KOPT-K1 (cell line): ENCODE results near the gene ANXA11.

Experiments used
- H3K27ac ChIP-seq: fragments of 200-600 bp; sonication (generic); 2 replicates; pipeline ENCODE4 v1.5.1; 2016; ENCODE audit warnings: antibody characterized with exemption, mild to moderate bottlenecking, low read depth, low read length; ENCODE audit not compliant: poor library complexity, severe bottlenecking
- H3K36me3 ChIP-seq: fragments of 200-600 bp; sonication (generic); 2 replicates; pipeline ENCODE4 v1.5.1; 2017; ENCODE audit warnings: antibody characterized with exemption, mild to moderate bottlenecking, low read length, moderate library complexity; ENCODE audit not compliant: insufficient read depth
- H3K9me3 ChIP-seq: fragments of 200-600 bp; sonication (generic); 2 replicates; pipeline ENCODE4 v1.5.1; 2017; ENCODE audit warnings: antibody characterized with exemption, low read length, mild to moderate bottlenecking; ENCODE audit not compliant: insufficient read depth, poor library complexity, severe bottlenecking

ANXA11 gene

DNA sequence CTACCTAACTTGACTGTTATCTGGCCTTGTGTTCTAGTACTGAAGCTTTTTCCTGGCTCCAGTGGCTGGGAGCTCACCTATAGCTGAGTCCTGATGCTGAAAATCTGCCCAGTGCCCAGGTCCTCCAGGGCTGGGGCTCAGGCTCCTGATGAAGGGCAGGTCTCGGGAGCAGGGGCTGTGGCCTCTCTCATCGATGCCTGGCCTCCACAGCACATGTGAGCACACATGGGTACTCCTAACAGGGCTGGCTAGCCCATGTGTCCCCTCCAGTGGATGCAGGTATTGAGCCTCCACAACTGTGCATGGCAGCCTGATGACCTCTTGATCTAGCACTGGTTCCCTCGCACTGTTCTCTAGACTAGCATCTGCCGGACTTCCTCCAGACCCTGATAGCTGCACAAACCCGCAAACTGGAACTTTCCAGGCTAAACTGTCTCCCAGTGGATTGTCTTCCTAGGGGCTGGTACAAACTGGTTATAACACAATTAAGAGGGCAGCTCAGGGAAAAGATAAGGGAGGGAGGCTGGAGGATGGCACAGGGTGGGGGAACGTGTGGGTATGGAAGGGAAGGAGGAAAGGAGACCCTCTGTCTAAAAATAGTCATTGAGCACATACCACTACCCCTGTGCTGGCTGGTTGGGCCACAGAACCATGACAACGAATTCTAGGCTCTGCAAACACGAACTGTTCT lies 37.7 kb downstream of the ANXA11 start:
- H3K27ac ChIP-seq = no peak overlapping the region
- no peaks in the 10 kb centered on the region for H3K9me3 ChIP-seq
- H3K36me3 ChIP-seq = peaks cover 93% of the 10 kb centered on the region

DNA sequence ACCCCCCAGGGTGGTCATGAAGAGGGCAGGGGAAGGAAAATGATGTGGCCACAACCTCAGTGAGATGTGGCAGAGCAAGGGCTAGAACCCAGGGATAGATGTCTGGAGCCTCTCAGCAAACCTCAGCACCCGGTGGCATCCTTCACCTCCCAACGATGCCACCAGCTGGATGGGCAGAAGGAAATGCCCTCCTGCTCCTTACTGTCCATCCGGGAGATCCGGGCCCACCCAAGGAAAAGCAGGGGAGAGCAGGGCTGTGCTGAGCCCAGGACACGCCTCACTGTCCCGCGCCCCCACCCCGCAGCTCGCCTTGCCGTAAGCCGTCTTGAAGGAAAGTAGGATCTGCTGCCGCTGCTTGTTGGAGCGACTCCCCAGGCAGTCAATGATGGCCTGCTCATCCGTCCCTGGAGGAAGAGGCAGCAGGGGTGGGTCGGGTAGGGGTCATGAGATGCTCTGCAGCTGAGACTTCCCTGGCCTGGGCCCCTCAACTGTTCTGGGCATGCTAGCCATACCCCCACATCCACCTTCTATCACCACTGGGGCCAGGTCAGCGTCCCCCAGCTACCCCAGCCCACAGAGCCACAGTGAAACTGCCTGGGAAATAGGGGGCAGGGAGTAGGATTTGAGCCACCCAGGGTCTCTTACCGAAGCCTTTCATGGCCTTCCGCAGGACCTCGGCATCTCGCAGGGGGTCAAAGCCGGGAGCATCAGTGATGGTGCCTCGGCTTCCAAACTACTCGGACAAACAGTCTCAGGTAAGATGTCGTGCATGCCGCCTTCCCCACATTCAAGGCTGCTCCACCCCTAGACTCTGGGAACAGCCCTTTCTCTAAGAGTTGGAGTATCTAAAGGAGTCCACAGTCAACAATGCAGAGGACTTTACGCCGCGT lies 38.5 kb downstream of the ANXA11 start:
- no peak overlapping the region for H3K27ac ChIP-seq
- no peaks in the 10 kb centered on the region for H3K9me3 ChIP-seq
- peaks cover 94% of the 10 kb centered on the region for H3K36me3 ChIP-seq

DNA sequence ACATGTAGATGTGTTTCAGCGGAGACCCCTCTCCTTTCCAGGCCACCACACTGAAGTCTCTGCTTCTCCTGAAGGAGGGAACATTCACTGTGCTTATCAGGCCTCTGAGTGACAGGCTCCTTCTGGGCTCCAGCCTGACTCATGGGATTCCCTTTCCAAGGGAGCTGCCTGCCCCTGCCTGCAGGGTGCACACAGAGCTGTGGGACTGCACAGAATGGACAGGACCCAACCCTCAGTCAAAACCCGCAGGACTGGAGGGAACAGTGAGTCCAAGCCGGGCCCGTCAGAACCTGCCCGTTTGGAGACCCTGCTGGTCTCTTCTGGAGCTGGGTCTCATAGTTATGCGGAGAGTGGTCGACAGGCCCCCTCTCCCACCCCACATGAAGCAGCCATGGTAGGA lies 40.2 kb downstream of the ANXA11 start:
- Histone ChIP-seq H3K36me3 (peaks cover 92% of the 10 kb centered on the region), H3K27ac (no peak overlapping the region), H3K9me3 (no peaks in the 10 kb centered on the region)

DNA sequence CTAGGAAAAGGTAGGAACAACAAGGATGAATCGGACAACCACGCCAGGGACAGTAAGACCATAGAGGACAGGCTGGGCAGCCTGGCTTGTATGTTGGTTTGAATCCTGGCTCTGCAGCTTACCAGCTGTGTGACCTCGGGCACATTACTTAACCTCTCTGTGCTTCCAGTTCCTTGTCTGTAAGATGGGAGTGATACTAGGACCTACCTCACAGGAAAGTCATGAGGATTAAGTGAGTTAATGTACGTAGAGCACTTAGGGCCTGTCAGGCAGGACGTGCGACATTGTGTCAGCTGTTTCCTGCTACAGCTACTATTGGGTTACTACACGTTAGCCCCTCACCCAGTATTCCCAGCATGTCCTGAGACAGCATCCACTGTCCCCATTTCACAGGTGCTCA lies 40.7 kb downstream of the ANXA11 start:
- Histone ChIP-seq H3K27ac (no peak overlapping the region), H3K36me3 (peaks cover 92% of the 10 kb centered on the region), H3K9me3 (no peaks in the 10 kb centered on the region)

DNA sequence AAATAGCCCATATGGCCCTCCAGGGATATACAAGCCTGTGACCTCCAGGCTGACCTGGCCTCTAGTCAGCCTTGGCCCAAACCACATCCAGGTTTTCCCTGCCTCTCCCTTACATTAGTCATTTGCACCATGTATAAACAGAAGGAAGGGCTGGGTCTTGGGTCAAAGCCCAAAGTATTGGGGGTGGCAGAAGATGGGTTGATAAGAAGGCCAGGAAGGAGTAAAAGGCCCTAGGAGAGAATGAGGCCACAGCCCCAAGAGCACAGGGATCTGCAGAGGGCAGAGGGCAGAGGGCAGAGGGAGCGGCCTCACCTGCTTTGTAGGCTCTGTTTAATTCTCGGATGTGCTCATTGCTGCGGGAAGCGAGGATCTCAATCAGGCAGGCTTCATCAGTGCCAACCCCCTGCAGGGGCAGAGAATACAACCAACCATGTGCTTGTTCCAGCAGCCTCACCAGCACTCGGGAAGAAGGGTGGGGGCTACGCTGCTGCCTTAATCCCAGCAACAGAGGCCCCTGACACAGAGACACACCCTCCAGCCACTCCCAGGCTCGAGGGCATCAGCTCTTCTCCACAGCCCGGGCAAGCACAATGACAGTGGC lies 41.5 kb downstream of the ANXA11 start:
- H3K9me3 ChIP-seq = no peaks in the 10 kb centered on the region
- no peak overlapping the region for H3K27ac ChIP-seq
- peaks cover 92% of the 10 kb centered on the region for H3K36me3 ChIP-seq

DNA sequence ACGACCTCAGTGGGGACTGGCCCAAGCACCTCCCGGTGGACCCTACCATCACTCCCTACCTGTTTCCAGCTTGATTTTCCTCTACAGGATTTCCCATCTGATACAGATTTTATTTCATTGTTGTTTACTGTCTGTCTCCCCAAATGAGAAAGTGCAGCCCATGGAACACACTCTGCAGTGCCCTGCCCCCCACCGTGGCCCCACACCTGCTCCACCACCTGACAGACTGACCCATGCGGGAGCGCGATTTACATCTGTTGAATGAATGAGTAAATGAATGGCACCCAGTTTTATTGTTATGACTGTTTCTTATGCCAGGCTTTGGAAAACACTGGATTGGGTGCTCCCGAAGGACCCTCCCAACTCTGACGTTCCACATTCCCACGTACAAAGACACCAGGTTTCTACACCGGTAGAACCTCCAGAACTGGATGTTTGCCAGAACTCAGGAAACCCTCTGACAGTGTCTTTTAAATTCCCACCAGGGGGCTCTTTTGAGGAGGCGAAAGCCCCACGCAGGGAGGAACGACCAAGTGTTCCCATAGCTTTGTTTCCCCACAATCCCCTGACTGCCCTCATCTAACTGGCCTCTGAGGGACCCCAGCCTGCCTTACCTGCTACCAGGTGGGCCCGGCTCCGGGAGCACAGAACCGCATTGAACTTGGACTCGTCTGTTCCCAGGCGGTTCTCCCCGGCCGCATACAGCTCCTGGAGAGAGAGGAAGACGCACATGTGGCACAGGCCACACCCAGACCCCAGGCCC lies 43.8 kb downstream of the ANXA11 start:
- peaks cover 98% of the 10 kb centered on the region for H3K36me3 ChIP-seq
- H3K9me3 ChIP-seq = no peaks in the 10 kb centered on the region
- H3K27ac ChIP-seq = no peak overlapping the region

DNA sequence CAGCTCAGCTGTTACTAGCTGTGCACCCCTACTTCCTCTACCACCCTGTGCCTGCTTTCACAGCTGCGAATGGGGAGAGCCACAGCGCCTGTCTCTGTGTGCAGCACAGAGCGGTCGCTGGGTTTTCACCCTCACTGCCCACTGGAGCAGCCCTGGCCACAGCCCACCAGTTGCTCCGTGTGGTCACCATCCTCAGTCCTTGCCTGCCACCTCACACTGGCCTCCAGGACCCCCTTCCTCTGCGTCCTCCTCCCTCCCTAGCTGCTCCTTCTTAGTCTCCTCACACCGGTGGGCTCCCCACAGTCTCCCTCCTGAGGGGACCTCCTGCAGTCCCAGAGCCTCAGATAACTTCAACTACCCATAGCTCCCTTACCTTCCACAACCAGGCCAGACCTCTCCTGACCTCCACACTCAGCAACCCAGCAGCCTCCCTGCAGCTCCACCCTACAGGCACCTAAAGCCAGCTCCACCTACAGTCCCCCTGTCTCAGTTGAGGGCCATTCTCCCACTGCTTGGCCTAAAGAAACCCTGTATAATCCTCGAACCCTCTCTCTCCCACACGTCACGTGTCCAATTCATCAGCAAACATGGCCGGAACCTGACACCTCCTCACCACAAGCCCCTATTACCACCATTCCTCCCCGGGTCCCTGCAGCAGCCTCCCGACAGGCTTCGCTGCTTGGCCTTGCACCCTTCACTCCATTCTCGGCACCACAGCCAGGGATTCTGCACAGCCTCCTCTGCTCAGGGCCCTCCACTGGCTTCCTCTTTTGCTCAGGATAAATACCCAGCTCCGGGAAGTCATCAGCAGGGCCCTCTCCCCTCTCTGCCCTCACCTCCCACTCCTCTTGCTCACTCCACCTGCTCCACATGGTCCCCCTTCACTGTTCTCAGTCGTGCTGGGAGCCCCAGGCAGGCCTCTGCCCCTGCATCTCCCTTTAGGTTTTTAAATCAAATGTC lies 44.7 kb downstream of the ANXA11 start:
- no peaks in the 10 kb centered on the region for H3K9me3 ChIP-seq
- peaks cover 98% of the 10 kb centered on the region for H3K36me3 ChIP-seq
- H3K27ac ChIP-seq = no peak overlapping the region

DNA sequence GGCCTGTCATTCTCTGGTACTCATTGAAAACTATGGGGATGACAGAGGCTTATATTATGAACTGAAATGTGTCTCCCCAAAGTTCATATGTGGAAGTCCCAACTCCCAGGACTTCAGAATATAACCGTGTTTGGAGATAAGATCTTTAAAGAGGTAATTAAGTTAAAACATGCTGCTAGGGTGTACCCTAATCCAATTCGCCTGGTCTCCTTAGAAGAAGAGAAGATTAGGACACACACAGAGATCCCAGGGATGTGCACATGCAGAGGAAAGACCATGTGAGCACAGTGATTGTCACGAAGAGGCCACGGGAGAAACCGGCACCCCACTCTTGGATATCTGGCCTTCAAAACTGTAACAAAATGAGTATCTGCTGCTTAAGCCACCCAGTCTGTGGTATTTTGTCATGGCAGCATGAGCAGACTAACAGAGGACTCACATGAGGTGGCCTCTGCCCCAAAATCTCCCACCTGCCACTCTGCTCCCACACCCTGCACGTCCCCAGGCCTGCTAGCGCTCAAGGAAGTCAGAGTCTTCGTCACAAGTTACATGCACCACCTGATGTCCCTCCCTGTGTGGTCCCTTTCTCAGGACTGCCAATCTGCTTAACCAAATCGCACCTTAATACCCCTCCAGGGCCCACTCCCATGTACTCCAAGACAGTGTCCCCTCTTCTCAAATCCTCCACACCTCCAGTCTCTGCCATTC lies 46.0 kb downstream of the ANXA11 start:
- Histone ChIP-seq H3K27ac (no peak overlapping the region), H3K9me3 (no peaks in the 10 kb centered on the region), H3K36me3 (peaks cover 98% of the 10 kb centered on the region)

DNA sequence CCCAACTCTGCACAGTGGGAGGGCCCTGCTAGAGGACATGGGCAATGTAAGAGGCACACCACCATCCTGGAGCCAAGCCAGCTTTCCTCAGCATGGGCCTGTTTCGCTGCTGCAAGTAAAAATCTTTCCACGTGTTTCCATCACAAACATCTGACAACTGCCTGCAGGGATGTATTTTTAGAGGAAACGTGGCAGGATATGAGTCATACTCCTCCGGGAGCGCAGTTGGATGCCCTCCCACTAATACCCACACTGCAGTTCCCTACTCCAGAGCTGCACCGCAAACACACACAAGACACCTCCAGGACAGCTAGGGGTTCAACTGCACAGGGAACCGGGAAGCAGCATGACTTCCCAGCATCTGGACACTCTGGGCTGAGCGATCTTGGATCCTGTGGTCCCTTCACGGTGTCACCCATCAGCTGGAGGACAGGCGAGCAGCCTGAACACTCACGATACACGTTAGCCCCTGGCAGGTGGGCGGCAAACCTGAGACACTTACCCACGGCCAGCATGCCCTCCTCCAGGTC lies 46.7 kb downstream of the ANXA11 start:
- no peak overlapping the region for H3K27ac ChIP-seq
- H3K36me3 ChIP-seq = peaks cover 97% of the 10 kb centered on the region
- no peaks in the 10 kb centered on the region for H3K9me3 ChIP-seq

DNA sequence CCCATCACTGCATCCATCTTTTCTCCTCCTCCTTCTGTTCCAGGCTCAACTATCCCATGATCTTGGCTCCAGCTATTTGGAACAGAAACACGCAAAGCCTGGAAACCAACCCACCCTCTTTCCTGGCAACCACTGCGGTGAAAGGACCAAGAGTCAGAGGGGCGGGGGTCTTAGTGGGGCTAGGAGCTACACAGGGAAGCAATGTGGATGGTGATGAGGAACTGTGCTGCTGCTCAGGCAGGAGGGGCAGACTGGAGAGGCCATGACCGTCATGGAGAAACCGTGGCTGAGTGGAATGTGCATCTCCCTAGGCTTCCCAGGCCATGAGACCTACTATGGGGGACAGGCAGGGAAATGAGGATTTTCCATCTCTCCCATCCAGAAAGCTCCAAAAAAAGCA lies 47.2 kb downstream of the ANXA11 start:
- no peak overlapping the region for H3K27ac ChIP-seq
- H3K9me3 ChIP-seq = no peaks in the 10 kb centered on the region
- peaks cover 97% of the 10 kb centered on the region for H3K36me3 ChIP-seq

DNA sequence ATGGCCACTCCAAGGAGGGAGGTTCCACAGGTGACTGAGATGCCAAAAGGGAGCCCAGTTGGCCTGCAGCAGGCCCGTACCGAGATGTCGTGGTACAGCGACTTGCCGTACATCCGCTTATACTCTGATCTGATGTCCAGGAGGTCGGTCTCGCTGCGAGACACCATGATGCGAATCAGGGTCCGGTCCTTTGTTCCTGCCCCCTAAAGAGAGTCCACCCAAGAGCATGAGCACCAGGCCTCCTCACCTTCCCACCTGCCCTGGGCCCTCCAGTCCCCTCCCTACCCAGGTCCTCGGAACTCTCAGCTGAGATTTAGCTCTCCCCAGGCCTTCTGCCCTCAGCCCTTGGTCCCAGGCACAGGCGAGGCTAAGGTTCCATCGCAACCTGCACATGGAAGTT lies 47.8 kb downstream of the ANXA11 start:
- H3K36me3 ChIP-seq = peaks cover 97% of the 10 kb centered on the region
- H3K9me3 ChIP-seq = no peaks in the 10 kb centered on the region
- H3K27ac ChIP-seq = no peak overlapping the region

DNA sequence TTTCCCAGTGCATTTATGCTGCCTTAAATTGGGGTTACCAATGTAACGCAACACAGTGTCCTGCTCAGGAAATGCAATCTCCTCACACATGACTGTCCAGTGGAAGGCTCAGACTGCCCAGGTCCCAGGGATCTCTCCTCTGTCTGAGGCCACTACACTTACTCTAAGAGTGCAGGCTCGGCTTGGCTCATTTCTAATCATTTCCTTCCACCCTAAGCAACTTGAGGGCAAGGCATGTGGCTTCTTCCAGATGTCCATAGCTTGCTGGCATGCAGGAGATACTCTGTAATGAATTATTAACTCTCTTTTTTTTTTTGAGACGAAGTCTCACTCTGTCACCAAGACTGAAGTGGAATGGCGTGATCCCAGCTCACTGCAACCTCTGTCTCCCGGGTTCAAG lies 49.1 kb downstream of the ANXA11 start:
- H3K27ac ChIP-seq = no peak overlapping the region
- H3K9me3 ChIP-seq = no peaks in the 10 kb centered on the region
- peaks cover 97% of the 10 kb centered on the region for H3K36me3 ChIP-seq

DNA sequence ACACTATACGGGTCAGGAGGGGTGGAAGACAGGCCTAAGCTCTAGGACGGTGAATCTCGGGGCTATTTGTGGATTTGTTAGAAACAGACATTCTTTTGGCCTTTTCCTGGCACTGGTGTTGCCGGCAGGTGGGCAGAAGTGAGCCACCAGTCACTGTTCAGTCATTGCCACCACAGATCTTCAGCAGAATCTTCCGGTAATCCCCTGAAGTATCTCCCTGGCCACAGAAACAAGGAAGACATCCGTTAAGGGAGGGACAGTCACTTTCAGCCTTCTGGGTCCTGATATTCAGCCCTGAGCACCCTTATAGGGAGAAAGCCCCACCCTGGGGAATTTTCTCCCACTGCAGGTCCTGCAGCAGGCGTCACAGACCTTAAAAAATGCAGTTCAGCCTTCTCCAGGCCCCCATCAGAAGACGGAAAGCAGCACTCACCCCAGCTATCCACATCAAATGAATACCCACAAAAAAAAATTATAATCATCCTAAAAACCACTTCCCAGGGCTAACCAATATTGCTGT lies 49.6 kb downstream of the ANXA11 start:
- Histone ChIP-seq H3K27ac (no peak overlapping the region), H3K9me3 (no peaks in the 10 kb centered on the region), H3K36me3 (peaks cover 99% of the 10 kb centered on the region)
